SK-N-SH treated with all-trans-retinoic acid at 6 μM for 48 hours (cell line): ENCODE data around the gene RGL1.

Experiments used
- ARNTL ChIP-seq: fragments of 450-650 bp; formaldehyde crosslinking; IDR thresholded peaks from 2 replicates; pipeline ENCODE4 v1.5.0; 2020; ENCODE audit warnings: low read depth, mild to moderate bottlenecking, moderate library complexity, borderline replicate concordance
- CSDC2 ChIP-seq: fragments of 250-450 bp; sonication (Bioruptor Pico); IDR thresholded peaks from 2 replicates; pipeline ENCODE4 v1.5.0; 2020; ENCODE audit warnings: mild to moderate bottlenecking, moderate library complexity
- PPARA ChIP-seq: fragments of 250-450 bp; sonication (Bioruptor Pico); IDR thresholded peaks from 2 replicates; pipeline ENCODE4 v1.5.0; 2020; ENCODE audit warnings: mild to moderate bottlenecking, borderline replicate concordance
- RARB ChIP-seq: fragments of 250-450 bp; sonication (Bioruptor Pico); IDR thresholded peaks from 2 replicates; pipeline ENCODE4 v1.8.0; 2021; ENCODE audit warnings: mild to moderate bottlenecking, moderate library complexity
- TCF4 ChIP-seq: fragments of 250-450 bp; sonication (Bioruptor Pico); IDR thresholded peaks from 2 replicates; pipeline ENCODE4 v1.8.0; 2021; ENCODE audit warnings: mild to moderate bottlenecking, moderate library complexity, borderline replicate concordance
- TOX ChIP-seq: fragments of 250-450 bp; sonication (Bioruptor Pico); IDR thresholded peaks from 2 replicates; pipeline ENCODE4 v1.8.0; 2021; ENCODE audit warnings: mild to moderate bottlenecking, moderate library complexity, borderline replicate concordance
- ZNF70 ChIP-seq: fragments of 450-650 bp; formaldehyde crosslinking; IDR thresholded peaks from 2 replicates; pipeline ENCODE4 v1.5.0; 2020; ENCODE audit warnings: mild to moderate bottlenecking, moderate library complexity
- TF ChIP-seq, protein P1 (sequence below): fragments of 250-450 bp; sonication (Bioruptor Pico); IDR thresholded peaks from 2 replicates; pipeline ENCODE4 v1.5.0; 2020; ENCODE audit warnings: mild to moderate bottlenecking, moderate library complexity
- TF ChIP-seq, protein P2 (sequence below): fragments of 250-450 bp; sonication (Bioruptor Pico); IDR thresholded peaks from 2 replicates; pipeline ENCODE4 v1.8.0; 2020; ENCODE audit warnings: mild to moderate bottlenecking, moderate library complexity, borderline replicate concordance

GRCh38 chr1:183824291-183824690 lies 19.4 kb downstream of the RGL1 start:
- TF ChIP-seq ARNTL (CRISPR knock-in tag) (no peak), TOX (no peak), PPARA (CRISPR knock-in tag) (no peak), CSDC2 (CRISPR knock-in tag) (no peak), ZNF70 (no peak), TCF4 (CRISPR knock-in tag) (no peak), RARB (no peak)
- TF ChIP-seq, protein P1, sequence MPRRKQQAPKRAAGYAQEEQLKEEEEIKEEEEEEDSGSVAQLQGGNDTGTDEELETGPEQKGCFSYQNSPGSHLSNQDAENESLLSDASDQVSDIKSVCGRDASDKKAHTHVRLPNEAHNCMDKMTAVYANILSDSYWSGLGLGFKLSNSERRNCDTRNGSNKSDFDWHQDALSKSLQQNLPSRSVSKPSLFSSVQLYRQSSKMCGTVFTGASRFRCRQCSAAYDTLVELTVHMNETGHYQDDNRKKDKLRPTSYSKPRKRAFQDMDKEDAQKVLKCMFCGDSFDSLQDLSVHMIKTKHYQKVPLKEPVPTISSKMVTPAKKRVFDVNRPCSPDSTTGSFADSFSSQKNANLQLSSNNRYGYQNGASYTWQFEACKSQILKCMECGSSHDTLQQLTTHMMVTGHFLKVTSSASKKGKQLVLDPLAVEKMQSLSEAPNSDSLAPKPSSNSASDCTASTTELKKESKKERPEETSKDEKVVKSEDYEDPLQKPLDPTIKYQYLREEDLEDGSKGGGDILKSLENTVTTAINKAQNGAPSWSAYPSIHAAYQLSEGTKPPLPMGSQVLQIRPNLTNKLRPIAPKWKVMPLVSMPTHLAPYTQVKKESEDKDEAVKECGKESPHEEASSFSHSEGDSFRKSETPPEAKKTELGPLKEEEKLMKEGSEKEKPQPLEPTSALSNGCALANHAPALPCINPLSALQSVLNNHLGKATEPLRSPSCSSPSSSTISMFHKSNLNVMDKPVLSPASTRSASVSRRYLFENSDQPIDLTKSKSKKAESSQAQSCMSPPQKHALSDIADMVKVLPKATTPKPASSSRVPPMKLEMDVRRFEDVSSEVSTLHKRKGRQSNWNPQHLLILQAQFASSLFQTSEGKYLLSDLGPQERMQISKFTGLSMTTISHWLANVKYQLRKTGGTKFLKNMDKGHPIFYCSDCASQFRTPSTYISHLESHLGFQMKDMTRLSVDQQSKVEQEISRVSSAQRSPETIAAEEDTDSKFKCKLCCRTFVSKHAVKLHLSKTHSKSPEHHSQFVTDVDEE (CRISPR knock-in tag), result no peak
- TF ChIP-seq, protein P2, sequence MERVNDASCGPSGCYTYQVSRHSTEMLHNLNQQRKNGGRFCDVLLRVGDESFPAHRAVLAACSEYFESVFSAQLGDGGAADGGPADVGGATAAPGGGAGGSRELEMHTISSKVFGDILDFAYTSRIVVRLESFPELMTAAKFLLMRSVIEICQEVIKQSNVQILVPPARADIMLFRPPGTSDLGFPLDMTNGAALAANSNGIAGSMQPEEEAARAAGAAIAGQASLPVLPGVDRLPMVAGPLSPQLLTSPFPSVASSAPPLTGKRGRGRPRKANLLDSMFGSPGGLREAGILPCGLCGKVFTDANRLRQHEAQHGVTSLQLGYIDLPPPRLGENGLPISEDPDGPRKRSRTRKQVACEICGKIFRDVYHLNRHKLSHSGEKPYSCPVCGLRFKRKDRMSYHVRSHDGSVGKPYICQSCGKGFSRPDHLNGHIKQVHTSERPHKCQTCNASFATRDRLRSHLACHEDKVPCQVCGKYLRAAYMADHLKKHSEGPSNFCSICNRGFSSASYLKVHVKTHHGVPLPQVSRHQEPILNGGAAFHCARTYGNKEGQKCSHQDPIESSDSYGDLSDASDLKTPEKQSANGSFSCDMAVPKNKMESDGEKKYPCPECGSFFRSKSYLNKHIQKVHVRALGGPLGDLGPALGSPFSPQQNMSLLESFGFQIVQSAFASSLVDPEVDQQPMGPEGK, result no peak
